CD4-positive, alpha-beta memory T cell (primary cell): Measurements from ENCODE around the gene TCHH. TPM values are rescaled to one million over a fixed set of nuclear protein-coding genes. Genes with fewer than 3 reads are reported as not detected.
A peak's percentile ranks its signal among the peaks of the same experiment; 100 is the strongest.

Source experiments
- CTCF ChIA-PET: fragments of 350-600 bp; sonication (Branson Sonifier 250); formaldehyde crosslinking; loops from one replicate; lab custom pipeline; 2021; ENCODE audit warnings: inconsistent platforms; ENCODE audit not compliant: partially characterized antibody; lab: Charles Lee
- POLR2A ChIA-PET: fragments of 350-600 bp; sonication (Branson Sonifier 250); formaldehyde crosslinking; loops from one replicate; lab custom pipeline; 2021; ENCODE audit not compliant: partially characterized antibody; lab: Charles Lee
- DNase-seq, 5 donors: peaks; one replicate each; pipeline versions ENCODE4 v3.0.0 to v3.0.0-alpha.2; 2020 to 2022; ENCODE audit warnings: mixed read lengths in 1 of 5
- H3K27ac ChIP-seq: one replicate; pipeline ENCODE4 v1.7.0; 2013; ENCODE audit warnings: low read depth, low read length
- H3K27me3 ChIP-seq: 2 replicates; pipeline ENCODE4 v1.7.0; 2013; ENCODE audit warnings: mild to moderate bottlenecking, low read length, moderate library complexity; ENCODE audit not compliant: insufficient read depth
- H3K36me3 ChIP-seq: 2 replicates; pipeline ENCODE4 v1.7.0; 2013; ENCODE audit warnings: mild to moderate bottlenecking, low read length, moderate library complexity; ENCODE audit not compliant: insufficient read depth
- H3K4me1 ChIP-seq: 2 replicates; pipeline ENCODE4 v1.7.0; 2013; ENCODE audit warnings: mild to moderate bottlenecking, low read length, moderate library complexity; ENCODE audit not compliant: insufficient read depth
- H3K4me3 ChIP-seq, 2 donors: one replicate each; pipeline ENCODE4 v1.7.0; 2013; ENCODE audit warnings: low read length in 2 of 2, mild to moderate bottlenecking in 1 of 2
- H3K9me3 ChIP-seq, 2 donors: one replicate each; pipeline ENCODE4 v1.7.0; 2013; ENCODE audit warnings: low read length in 2 of 2, control low read depth in 1 of 2; ENCODE audit not compliant: control insufficient read depth in 1 of 2
- H3K27ac Mint-ChIP-seq, 7 donors: one replicate each; pipeline ENCODE4 v1.8.0; 2020 to 2021; ENCODE audit warnings: mixed read lengths in 7 of 7, mild to moderate bottlenecking in 6 of 7, inconsistent platforms in 3 of 7, moderate library complexity in 3 of 7
- H3K27me3 Mint-ChIP-seq, 2 donors: one replicate each; pipeline ENCODE4 v1.8.0; 2020 to 2021; ENCODE audit warnings: mixed read lengths in 2 of 2
- H3K36me3 Mint-ChIP-seq, 2 donors: one replicate each; pipeline ENCODE4 v1.8.0; 2020 to 2021; ENCODE audit warnings: mixed read lengths in 2 of 2, inconsistent platforms in 1 of 2, mild to moderate bottlenecking in 1 of 2
- H3K4me1 Mint-ChIP-seq, 4 donors: one replicate each; pipeline ENCODE4 v1.8.0; 2020 to 2021; ENCODE audit warnings: mixed read lengths in 4 of 4, mild to moderate bottlenecking in 1 of 4
- H3K4me3 Mint-ChIP-seq, 8 donors: one replicate each; pipeline ENCODE4 v1.8.0; 2020 to 2021; ENCODE audit warnings: mixed read lengths in 8 of 8, mild to moderate bottlenecking in 7 of 8, moderate library complexity in 6 of 8, inconsistent platforms in 3 of 8
- H3K9me3 Mint-ChIP-seq, 8 donors: one replicate each; pipeline ENCODE4 v1.8.0; 2020 to 2021; ENCODE audit warnings: mixed read lengths in 8 of 8, mild to moderate bottlenecking in 5 of 8, inconsistent platforms in 3 of 8, moderate library complexity in 1 of 8
- intact Hi-C: fragments of 100-400 bp; cut with micrococcal nuclease; formaldehyde crosslinking; loops from one replicate; pipeline ENCODE4 v1.15.1; 2023
- polyA plus RNA-seq, 2 donors: library from polyadenylated mRNA; unstranded; fragments of 300-500 nt; fragmentation: Illumina TruSeq; gene quantifications; one replicate each; pipeline ENCODE4 v1.2.3, GENCODE V29; 2021
- total RNA-seq, 2 experiments: library from RNA; stranded (reverse); gene quantifications; one replicate each; pipeline ENCODE4 v1.2.3, GENCODE V29; 2021

TCHH gene
- total and polyA plus RNA-seq, 4 experiments from 2014 or later = 0.06 TPM; not detected in 3

DNA sequence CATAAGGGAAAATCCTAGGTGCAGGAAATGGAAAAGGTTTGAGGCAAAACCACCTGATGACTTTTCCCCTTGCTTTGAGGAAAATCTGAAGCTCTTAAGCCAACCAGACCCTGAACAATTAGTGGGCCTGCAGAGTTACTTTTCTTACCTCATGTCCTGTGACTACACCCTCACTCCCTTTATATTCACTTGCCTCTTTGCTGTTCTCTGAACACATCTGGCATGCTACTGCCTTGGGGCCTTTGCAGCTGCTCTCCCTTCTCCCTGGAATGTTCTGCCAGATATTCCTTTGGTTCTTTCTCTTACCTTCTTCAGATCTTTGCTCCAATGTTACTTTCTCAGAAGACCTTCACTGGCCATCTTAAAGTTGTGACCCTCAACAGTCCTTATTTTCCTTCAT, 22.0 kb upstream of the TCHH start:
- peaks cover 21 to 29% of the 10 kb centered on the region in 2 donors for H3K27me3 Mint-ChIP-seq
- Histone ChIP-seq H3K27ac (no peak overlapping the region), H3K27me3 (no peaks in the 10 kb centered on the region), H3K4me3 (no peak overlapping the region), H3K4me1 (no peaks in the 10 kb centered on the region), H3K36me3 (no peaks in the 10 kb centered on the region), H3K9me3 (no peaks in the 10 kb centered on the region)
- no peaks in the 10 kb centered on the region for H3K36me3 Mint-ChIP-seq
- no peak for DNase-seq
- H3K4me3 Mint-ChIP-seq = no peak overlapping the region
- H3K9me3 Mint-ChIP-seq = peaks cover 0 to 28% (median 14%) of the 10 kb centered on the region in 8 donors
- intact Hi-C loops = no loop called here
- H3K4me1 Mint-ChIP-seq = no peaks in the 10 kb centered on the region
- CTCF ChIA-PET = interaction anchor here (1.0 to 2.1 kb wide), 2 partner anchors 49 to 321 kb away, joined by 3 to 7 read pairs; no protein-coding TSS in a partner anchor
- no peak overlapping the region for H3K27ac Mint-ChIP-seq
- POLR2A ChIA-PET = no interaction called here

DNA sequence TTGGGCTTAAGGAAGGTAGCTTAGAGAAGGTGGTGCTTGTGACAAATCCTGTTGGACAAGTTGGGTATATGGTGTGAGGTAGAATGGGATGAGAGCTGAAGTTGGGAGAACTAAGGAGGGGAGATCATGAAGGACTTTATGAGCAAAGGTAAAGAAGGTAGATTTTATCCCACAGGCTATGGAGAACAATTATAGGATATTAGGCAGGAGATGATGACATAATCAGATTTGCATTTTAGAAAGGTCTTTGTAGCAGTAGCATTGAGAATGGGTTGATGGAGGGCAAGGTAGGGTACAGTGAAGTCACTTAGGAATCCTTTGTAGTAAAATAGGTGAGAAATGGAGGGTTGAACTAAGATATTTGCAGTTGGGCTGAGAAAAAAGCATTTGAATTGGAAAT, 14.9 kb upstream of the TCHH start:
- peaks cover 42 to 51% of the 10 kb centered on the region in 2 donors for H3K27me3 Mint-ChIP-seq
- H3K4me1 Mint-ChIP-seq = no peaks in the 10 kb centered on the region
- CTCF ChIA-PET = no interaction called here
- H3K9me3 Mint-ChIP-seq = peaks cover 0 to 27% (median 18%) of the 10 kb centered on the region in 8 donors
- no peak for DNase-seq
- Histone ChIP-seq H3K36me3 (no peaks in the 10 kb centered on the region), H3K27me3 (peaks cover 20% of the 10 kb centered on the region), H3K4me1 (no peaks in the 10 kb centered on the region), H3K27ac (no peak overlapping the region), H3K9me3 (no peaks in the 10 kb centered on the region), H3K4me3 (no peak overlapping the region)
- H3K4me3 Mint-ChIP-seq = no peak overlapping the region
- H3K27ac Mint-ChIP-seq = no peak overlapping the region
- intact Hi-C loops = no loop called here
- POLR2A ChIA-PET = no interaction called here
- H3K36me3 Mint-ChIP-seq = no peaks in the 10 kb centered on the region

DNA sequence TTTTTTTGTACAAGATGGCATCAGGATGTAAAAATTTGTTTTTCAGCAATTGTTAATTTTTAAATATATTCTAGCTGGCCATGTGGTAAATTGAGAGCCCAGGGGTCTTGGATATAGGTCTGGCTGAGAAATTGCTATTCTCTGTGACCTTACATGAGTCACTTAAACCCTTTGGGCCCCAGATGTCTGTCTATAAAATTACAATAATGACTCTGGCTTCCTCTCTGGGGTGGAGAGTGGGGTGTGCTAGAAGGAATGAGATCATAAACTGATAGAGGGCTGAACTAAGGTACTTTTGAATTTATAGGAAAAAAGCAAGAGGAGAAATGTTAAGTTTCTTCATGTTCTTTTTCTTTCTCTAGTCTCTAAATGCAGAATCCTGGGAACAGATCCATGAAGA, 12.4 kb upstream of the TCHH start:
- Mint-ChIP-seq H3K4me3 (no peak overlapping the region), H3K27me3 (peaks cover 44 to 55% of the 10 kb centered on the region in 2 donors), H3K36me3 (no peaks in the 10 kb centered on the region), H3K9me3 (peaks cover 0 to 17% (median 6%) of the 10 kb centered on the region in 8 donors), H3K27ac (no peak overlapping the region), H3K4me1 (no peaks in the 10 kb centered on the region)
- Histone ChIP-seq H3K4me3 (no peak overlapping the region), H3K9me3 (no peaks in the 10 kb centered on the region), H3K27ac (no peak overlapping the region), H3K27me3 (peaks cover 20% of the 10 kb centered on the region), H3K36me3 (no peaks in the 10 kb centered on the region), H3K4me1 (no peaks in the 10 kb centered on the region)
- DNase-seq = no peak
- ChIA-PET CTCF (no interaction called here), POLR2A (no interaction called here)
- intact Hi-C loops = no loop called here

DNA sequence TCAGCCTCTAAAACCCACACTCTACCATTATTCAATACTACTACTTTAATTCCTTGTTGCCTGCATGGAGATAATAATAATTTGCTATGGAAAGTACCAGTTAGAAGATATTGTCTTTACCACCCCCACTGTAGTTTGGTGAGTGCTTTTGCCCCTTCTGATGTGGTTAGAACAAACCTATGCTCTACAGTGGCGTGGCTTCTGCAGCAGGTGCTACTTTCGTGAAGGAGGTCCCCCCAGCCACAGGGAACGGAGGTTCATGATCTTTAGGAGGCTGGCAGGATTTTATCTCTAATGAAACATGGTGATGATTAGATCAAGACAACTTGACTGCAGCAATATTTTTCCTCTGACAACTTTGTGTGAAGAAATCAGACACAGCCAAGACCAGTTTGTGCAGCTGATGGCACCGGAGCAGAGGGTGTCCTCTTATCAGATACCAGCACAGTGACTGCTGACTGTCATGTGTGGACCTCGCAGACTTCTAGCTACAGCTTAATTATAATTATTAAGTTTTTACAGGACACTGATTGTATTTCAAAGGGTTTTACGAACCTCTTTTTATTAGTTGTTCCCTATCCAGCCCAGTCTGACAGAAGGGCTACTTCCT, 10.7 kb upstream of the TCHH start:
- POLR2A ChIA-PET = no interaction called here
- Histone ChIP-seq H3K4me3 (no peak overlapping the region), H3K9me3 (no peaks in the 10 kb centered on the region), H3K27ac (no peak overlapping the region), H3K27me3 (peaks cover 28% of the 10 kb centered on the region), H3K36me3 (no peaks in the 10 kb centered on the region), H3K4me1 (no peaks in the 10 kb centered on the region)
- peaks cover 0 to 6% (median 2%) of the 10 kb centered on the region in 8 donors for H3K9me3 Mint-ChIP-seq
- no peak overlapping the region for H3K27ac Mint-ChIP-seq
- DNase-seq = no peak
- peaks cover 52 to 59% of the 10 kb centered on the region in 2 donors for H3K27me3 Mint-ChIP-seq
- no peak overlapping the region for H3K4me3 Mint-ChIP-seq
- CTCF ChIA-PET = interaction anchor here (1.2 kb wide), 1 partner anchor 60 kb away, joined by 3 read pairs; no protein-coding TSS in a partner anchor
- no peaks in the 10 kb centered on the region for H3K4me1 Mint-ChIP-seq
- no peaks in the 10 kb centered on the region for H3K36me3 Mint-ChIP-seq
- intact Hi-C loops = no loop called here

DNA sequence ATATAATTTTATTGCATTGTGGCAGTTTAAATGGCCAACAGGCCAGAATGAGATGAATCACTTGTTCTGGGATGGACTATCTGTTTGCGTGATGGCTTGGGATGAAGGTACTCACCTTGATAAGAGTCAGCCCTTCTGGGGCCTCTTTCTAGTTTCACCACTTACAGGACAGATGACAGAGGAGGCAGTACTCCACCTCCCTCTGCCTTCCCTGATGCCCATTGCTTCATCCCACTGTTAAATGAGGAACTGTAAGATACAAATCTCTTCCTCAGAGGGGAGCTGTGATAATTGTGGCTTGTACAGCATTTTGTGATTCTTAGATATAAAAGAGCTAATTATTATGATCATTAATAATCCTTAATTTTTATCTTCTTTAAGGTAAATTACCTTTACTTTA, 3.7 kb upstream of the TCHH start:
- Mint-ChIP-seq H3K27me3 (peaks cover 18 to 37% of the 10 kb centered on the region in 2 donors), H3K9me3 (peaks cover 0 to 2% (median 0%) of the 10 kb centered on the region in 8 donors), H3K4me1 (no peaks in the 10 kb centered on the region), H3K36me3 (no peaks in the 10 kb centered on the region), H3K4me3 (no peak overlapping the region), H3K27ac (no peak overlapping the region)
- ChIA-PET CTCF (no interaction called here), POLR2A (no interaction called here)
- no peaks in the 10 kb centered on the region for H3K4me1 ChIP-seq
- no peak overlapping the region for H3K4me3 ChIP-seq
- no peak for DNase-seq
- H3K36me3 ChIP-seq = no peaks in the 10 kb centered on the region
- intact Hi-C loops = loop anchor here (10.0 kb wide), 1 partner anchor 64 kb away; no protein-coding TSS in a partner anchor
- no peak overlapping the region for H3K27ac ChIP-seq
- H3K9me3 ChIP-seq = no peaks in the 10 kb centered on the region
- H3K27me3 ChIP-seq = peaks cover 17% of the 10 kb centered on the region

DNA sequence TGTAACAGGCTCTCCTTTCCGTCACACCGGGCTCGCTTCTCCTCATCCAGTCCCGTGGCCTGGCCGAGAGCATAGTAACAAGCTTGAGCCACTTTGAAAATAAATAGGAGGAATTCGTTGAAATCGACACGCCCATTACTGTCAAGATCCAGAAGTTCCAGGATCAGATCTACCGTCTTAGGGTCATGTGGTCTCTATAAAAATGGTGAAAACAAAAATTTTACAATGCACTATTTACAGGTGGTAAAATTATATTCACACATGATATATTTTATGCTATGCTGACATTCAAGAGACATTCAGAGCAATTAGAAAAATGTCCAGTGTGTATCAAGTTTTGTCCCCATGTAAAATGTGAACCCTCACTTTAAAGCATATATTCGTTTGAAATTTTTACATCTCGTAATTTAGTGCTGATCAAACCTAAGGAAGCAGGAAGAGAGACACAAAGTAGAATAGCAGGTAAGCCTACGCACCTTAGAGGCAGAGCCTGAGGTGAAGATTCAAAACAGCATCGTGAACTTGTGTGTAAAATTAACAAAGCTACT, 2.3 kb downstream of the TCHH start:
- ChIA-PET POLR2A (no interaction called here), CTCF (interaction anchor here (1.0 to 2.2 kb wide), 2 partner anchors 60 to 74 kb away, joined by 3 to 7 read pairs; no protein-coding TSS in a partner anchor)
- peaks cover 44% of the 10 kb centered on the region for H3K4me1 ChIP-seq
- peak overlapping the region in 1 of 2 donors; percentile 49 for H3K4me3 ChIP-seq
- intact Hi-C loops = loop anchor here (10.0 kb wide), 1 partner anchor 58 kb away; no protein-coding TSS in a partner anchor
- H3K27me3 ChIP-seq = peaks cover 37% of the 10 kb centered on the region
- DNase-seq = no peak
- H3K27me3 Mint-ChIP-seq = peaks cover 10 to 32% of the 10 kb centered on the region in 2 donors
- H3K27ac ChIP-seq = no peak overlapping the region
- no peaks in the 10 kb centered on the region for H3K9me3 ChIP-seq
- no peaks in the 10 kb centered on the region for H3K36me3 ChIP-seq
- H3K9me3 Mint-ChIP-seq = peaks cover 0 to 5% (median 3%) of the 10 kb centered on the region in 8 donors
- H3K36me3 Mint-ChIP-seq = no peaks in the 10 kb centered on the region
- H3K4me1 Mint-ChIP-seq = peaks cover 0 to 5% (median 4%) of the 10 kb centered on the region in 4 donors
- no peak overlapping the region for H3K27ac Mint-ChIP-seq
- peak overlapping the region in 2 of 8 donors; percentile 3 to 12 for H3K4me3 Mint-ChIP-seq

DNA sequence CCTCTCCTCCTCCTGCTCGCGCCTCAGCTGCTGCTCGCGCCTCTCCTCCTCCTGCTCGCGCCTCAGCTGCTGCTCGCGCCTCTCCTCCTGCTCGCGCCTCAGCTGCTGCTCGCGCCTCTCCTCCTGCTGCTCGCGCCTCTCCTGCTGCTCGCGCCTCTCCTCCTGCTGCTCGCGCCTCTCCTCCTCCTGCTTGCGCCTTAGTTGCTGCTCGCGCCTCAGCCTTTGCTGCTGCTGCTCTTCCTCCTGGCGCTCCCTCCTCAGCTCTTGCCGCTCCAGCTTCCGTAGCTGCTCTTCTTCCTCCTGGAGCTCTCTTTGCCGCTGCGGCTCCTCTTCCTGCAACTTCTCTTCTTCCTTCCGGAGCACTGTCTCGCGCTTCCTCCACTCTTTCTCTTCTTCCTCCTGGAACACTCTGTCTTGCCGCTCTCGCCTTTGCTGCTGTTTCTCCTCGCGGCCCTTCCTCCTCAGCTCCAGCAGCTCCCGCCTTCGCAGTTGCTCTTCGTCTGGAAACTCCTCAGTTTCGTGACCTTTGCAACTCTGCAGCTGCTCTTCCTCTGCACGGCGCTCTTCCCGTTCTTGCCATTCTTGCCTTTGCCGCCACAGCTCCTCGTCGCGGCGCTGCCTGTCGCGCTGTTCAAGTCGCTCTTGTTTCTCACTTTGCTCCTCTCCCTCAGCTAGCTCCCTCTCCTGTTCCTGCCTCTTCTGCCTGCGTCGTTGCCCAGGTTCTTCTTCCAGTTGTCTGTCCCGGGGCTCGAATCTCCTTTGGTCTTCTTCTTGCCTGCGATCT, 3.0 kb downstream of the TCHH start:
- CTCF ChIA-PET = interaction anchor here (0.9 to 2.2 kb wide), 3 partner anchors 59 to 368 kb away, joined by 3 to 7 read pairs (median 3); no protein-coding TSS in a partner anchor
- no peaks in the 10 kb centered on the region for H3K36me3 ChIP-seq
- Mint-ChIP-seq H3K27me3 (peaks cover 8 to 35% of the 10 kb centered on the region in 2 donors), H3K4me3 (no peak overlapping the region), H3K27ac (no peak overlapping the region), H3K4me1 (peaks cover 0 to 11% (median 8%) of the 10 kb centered on the region in 4 donors), H3K9me3 (peaks cover 0 to 11% (median 7%) of the 10 kb centered on the region in 8 donors), H3K36me3 (peaks cover 0 to 4% of the 10 kb centered on the region in 2 donors)
- peaks cover 47% of the 10 kb centered on the region for H3K4me1 ChIP-seq
- H3K27ac ChIP-seq = no peak overlapping the region
- H3K27me3 ChIP-seq = peaks cover 44% of the 10 kb centered on the region
- no peaks in the 10 kb centered on the region for H3K9me3 ChIP-seq
- POLR2A ChIA-PET = no interaction called here
- intact Hi-C loops = loop anchor here (10.0 kb wide), 1 partner anchor 57 kb away; no protein-coding TSS in a partner anchor
- peak overlapping the region in 1 of 2 donors; percentile 49 for H3K4me3 ChIP-seq
- DNase-seq = no peak
